GF-D8 (cell line): ENCODE measurements around the gene CCDC93.

ENCODE experiments used
- DNase-seq: peaks from one replicate; lab custom pipeline; 2025; lab: John Stamatoyannopoulos, UW

Gene CCDC93

DNA sequence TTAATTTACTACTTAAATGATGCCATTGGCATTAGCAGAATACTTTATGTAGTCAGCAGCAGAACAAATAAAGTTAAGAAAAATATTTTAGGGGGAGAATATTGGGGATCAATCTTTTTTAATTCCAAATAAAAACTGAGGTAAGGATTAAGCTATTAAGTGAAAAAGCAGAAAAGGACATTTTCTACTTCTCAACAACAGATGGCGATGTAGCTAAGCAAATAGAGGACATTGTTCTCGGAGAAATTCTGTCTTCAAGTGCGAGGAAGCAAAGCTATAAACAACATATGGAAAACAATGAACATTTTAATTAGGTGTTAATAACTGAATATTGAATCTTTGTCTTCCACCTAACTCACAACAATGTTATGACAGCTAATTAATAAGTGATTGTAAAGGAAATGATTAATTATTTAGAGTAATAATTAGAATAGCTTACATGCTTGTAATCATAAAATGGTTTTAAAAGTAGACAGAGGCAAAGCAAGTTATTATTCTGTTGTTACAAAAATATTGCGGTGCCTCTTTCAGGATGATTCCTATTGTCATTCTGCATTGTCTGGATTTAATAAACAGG lies 32.9 kb upstream of the CCDC93 start:
- DNase-seq: no peak

DNA sequence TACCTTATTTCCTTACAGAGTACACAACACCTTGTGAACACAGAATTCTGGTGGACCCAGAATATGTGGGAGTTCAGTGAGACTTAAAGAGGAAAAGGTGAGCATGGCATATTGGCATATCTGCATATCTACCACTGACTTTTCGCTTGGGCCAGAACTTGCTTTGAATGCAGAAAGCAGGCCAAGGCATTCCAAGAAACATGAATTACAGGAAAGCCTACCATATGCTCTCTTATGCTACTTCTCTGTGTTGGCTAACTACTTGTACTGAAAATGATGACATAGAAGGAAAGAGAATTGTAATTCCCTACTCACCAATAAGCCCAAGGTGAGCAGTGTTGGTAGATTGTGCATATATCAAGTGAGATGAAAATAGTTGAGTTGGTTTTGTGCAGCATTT lies 31.4 kb upstream of the CCDC93 start:
- DNase-seq: no peak

DNA sequence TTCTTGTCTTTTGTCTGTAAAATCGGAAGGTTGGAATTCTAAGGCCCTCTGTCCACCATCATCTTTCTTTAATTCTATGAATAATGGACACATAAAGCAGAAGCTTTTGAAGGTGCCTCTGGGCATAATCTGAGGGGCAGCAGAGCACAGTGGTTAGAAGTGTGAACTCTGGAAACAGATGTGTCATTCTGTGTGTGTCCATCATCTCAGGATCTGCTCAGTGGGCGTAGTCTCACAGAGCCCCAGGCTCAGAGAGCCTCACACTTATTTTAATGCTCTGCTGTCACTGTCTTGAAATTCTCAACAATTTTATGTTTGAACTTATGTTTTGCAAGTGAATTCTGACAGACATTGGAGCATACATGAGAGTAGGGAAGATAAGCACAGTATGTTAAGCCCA lies 31.0 kb upstream of the CCDC93 start:
- DNase-seq: no peak

DNA sequence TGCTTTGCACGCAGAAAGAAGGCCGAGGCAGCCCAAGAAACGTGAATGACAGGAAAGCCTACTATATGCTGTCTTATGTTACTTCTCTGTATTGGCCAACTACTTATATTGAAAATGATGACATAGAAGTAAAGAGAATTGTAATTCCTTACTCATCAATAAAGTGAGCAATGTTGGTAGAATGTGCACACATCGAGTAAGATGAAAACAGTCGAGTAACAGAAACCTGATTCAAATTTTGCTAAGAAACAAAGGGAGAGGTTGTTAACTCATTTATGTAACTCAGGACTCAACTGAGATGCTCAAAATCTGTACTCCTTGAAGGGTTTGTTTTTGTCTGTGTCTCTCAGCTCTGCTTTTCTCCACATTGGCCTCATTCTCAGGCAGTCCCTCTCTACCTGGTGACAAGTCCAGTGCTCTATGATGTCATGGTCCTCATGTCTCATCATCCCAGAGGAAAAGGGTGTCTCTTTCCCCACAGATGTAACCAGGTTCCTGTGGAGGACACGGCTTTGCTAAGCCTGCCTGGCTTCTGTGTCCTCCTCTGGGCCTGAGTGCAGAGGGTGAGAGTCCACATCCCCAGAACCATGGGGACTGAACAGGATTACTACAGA lies 30.3 kb upstream of the CCDC93 start:
- no peak for DNase-seq

DNA sequence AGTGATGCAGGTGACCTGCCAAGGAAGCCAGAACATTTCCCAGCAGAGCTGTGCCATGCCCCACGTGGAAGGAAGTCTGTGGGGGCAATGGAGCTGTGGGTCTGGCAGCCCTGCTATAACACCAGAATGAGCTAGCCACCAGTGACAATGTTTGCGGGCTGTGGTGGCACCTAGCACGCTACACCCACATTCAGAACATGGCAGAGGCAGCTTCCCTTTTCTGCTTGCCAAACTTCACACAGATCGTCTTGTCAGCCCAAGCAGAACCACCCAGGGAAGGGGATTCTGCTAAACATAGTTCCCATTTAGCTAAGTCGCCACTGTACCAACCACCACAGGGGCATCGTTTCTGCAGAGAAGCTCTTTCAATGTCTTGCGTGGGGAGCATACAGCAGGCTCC lies 27.0 kb upstream of the CCDC93 start:
- DNase-seq: no peak

DNA sequence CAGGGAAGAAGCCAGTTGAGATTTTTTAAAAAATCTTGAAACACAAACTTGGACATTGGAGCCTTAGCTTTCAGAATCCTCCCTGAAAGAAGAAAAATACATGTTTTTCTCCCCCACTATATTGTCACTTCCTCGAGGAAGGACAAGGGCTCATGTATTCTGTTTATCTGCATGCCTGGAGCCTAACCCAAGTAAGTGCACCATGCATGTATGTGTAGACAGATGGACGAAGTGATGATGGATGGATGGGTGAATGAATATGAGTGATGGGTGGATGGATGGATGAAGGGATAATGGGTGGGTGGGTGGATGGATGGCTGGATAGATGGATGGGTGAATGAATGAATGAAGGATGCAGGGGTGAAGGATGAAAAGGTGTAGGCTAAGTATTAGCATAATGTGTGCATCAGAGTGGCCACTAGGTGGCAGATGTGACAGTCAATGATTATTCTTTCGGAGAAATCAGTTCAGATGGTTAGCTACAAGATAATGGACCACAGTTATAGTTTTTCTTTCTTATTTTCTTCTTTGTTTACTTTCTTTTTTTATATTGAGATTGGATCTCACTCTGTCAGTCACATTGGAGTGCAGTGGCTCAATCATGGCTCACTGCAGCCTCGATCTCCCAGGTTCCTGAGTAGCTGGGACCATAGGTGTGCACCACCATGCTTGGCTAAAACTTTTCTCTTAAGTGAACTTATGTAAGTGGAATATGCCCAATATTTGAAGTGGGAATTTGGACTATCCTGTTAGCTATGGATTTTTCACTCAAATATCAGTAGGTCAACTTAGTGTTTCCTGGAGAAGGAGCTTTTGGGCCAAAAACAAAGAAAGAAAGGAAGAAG lies 18.5 kb upstream of the CCDC93 start:
- DNase-seq: no peak

DNA sequence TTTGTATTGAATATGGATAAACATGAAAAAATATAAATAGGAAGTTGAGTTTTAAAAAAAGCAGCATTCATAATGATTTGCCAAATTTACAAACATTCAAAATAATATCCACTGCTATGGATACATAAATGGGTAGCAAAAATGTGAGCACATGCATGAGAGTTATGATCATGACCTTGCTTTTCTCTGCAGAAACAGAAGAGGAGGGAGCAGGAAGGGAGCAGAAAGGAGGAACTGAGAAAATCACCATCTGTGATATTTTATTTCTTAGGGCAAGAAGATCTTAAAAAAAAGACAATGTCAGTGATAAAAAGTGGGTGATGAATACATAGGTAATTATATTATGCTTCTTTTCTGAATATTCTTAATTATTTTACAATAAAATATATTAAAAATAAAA lies 17.7 kb upstream of the CCDC93 start:
- no peak for DNase-seq

DNA sequence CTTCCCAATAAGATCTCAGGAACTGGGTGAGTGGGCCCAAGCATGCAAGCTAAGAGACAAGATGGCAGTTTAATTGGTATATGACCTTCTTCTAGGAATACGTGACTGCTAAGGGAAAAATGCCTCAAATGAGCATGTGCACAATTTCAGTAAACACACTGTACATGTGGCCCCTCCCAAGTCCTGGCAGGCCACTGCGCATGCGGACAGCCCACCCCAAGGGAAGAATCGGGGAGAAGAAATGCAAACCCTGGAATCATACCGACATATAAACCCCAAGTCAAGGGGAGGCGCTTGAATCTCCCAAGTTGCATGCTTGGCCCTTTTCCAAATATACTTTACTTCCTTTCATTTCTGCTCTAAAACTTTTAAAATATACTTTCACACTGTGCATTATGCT lies 15.2 kb upstream of the CCDC93 start:
- no peak for DNase-seq

DNA sequence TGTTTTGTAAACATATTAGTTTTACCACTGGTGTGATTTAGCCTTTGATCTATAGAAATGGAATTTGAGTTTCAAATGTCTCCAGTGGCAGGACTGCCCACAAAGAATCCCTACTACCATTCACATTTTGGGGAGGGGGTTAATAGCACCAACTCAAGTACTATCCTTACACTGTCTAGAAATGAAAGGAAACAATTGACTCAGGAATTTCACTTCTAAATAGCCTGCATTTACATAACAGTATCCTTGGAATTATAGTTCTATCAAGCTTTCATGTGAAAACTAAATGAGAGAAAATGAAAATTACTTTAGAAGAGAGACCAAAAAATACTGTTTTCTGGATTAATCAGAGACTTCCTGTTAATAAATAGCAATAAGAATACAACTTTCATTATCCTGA lies 7.5 kb upstream of the CCDC93 start:
- DNase-seq: no peak

DNA sequence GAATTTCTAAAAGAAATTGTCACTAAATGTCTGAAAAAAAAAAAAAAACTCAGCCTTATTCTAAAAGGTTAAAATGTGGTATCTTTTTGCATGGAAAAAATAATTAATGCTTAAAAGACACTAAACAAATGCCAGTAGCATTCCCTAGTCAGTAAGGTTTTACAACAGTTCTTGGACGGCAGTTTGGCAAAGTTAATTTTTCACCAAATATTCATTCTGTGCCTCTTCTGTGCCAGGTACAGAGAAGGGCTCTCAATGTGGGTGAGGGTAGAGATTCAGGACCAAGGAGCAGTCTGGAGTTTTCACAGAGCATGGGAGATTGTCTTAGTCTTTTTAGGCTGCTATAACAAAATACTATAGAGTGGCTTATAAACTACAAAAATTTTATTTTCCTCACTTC lies 6.0 kb upstream of the CCDC93 start:
- no peak for DNase-seq

DNA sequence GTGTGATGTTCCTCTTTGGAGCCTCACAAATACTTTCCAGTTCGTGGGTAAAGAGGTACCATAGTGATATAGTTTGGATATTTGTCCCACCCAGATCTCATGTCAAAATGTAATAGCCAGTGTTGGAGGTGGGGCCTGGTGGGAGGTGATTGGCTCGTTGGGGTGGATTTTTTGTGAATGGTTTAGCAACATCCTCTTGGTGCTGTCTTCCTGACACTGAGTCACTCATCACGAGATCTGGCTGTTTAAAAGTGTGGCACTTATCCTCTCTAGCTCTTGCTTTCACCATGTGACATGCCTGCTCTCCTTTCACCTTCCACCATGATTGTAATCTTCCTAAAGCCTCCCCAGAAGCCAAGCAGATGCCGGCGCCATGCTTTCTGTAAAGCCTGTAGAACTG lies 3.0 kb upstream of the CCDC93 start:
- peak; percentile 80 for DNase-seq

DNA sequence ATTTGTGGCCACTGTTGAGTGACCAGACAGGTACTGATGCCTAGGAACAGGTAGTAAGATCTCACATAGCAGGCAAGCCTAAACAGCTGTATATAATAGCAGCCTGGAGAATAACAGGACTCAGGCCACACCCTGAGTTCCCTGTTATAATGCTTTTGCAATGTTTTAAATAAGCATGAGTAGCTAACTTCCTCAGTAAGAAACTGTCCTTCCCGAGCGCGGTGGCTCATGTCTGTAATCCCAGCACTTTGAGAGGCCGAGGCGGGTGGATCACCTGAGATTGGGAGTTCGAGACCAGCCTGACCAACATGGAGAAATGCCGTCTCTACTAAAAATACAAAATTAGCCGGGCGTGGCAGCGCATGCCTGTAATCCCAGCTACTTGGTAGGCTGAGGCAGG lies 1.9 kb upstream of the CCDC93 start:
- peak; percentile 29 for DNase-seq

DNA sequence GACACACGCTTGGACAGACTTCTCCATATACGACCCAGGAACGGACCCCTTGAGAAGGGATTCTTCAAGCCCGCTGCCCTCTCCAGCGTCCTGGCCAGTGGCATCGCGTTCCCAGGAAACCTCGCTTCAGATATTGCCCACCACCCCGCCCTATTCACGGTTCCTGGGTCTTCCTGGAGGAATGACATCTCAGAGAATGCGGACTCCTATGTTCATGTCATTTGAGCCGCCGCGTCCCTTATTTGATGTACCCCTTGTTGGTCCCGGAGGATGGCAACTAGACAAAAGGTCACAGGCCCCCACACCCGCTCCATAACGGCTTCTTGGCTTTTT lies 588 bp upstream of the CCDC93 start:
- no peak for DNase-seq

DNA sequence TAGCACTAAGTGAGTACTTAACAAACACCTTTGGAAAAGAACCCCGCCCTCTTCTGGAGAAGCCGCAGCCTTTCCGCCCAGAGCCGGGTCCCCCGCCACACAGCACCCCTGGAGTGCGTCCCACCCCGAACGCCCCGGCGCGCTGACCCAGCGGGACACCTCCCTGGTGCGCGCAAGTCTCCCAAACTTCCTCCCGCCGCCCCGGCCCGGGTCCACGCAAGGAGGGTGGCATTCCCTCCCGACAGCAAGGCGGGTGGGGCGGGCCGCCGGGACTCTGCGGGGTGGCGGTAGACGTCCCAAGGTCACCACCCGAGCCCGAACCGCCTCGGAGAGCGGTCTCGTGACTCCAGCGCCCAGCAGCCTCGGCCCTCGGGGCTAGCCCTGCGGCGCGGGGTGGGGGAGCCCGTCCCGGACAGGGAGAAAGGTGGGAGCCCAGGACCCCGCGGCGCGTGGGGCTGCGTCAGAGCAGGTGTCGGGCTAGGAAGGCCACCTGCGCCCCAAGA lies 598 bp downstream of the CCDC93 start:
- DNase-seq: no peak

DNA sequence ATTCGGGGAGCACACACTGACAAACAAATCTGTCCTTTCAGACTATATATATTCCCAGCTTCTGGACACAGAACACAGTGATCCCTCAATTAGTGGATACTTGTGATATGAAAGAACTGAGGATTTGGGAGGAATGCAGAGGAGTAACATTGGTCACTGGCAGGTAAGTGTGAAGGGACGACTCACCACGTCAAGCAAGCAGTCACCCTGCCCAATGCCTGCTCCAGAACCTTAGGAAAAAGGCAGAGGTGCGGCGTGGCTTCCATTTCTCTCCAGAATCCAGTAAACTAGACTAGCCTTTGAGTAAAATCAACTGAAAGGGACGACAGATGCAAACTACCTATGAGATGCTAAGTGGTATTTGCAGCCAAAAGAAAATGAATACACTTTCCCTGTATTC lies 1.1 kb downstream of the CCDC93 start:
- no peak for DNase-seq

DNA sequence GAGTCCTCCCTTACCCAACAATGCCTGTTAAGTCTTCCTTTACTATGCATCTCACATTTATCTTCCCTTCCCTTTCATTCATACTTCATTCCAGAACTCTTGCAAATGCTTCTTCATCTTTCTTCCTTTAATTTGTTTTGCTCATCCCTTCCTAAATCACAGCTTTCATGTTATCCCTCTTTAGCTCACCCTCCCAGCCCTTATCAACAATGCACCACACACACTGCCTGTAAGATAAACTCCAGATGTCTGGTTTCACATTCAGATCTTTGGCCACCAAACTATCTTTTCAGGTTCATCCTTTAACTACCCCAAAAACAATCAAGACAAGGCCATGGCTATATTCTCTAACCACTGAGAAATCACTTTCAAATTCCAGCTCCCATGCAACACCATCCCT lies 3.4 kb downstream of the CCDC93 start:
- DNase-seq: no peak

DNA sequence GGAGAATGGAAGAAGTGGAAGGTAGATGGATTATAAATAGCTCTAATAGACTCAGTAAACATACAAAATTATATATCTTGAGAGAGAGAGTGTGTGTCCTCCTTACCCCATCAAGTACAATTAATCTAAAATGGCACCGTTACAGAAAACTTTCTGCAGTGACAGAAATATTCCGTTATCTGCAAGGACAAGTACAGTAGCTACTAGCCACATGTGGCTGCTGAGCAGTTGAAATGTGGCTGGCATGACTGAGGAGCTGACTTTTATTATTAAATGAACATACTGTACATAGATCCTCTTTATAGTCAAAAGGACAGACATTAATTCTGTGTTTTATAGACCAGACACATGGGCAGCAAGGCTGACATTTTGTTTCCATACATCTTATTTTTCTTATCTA lies 7.0 kb downstream of the CCDC93 start:
- no peak for DNase-seq

DNA sequence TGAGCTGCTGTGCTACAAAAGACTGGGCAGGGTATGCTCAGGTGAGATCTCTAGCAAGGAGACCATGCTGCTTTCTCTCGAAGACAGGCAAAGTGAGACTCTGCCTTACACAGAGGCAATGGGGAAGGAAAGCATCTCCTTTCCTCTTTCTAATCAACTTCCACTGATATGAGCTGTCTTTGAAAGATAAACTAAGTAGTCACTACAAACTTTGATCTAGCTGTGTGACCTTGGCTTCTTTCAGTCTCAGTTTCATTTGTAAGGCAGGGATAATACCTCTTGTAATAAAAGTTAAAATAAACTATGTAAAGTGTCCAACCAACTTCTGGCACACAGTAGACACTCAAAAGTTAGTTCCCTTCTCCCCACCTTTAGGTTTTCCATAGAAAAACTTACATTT lies 7.5 kb downstream of the CCDC93 start:
- DNase-seq: no peak

DNA sequence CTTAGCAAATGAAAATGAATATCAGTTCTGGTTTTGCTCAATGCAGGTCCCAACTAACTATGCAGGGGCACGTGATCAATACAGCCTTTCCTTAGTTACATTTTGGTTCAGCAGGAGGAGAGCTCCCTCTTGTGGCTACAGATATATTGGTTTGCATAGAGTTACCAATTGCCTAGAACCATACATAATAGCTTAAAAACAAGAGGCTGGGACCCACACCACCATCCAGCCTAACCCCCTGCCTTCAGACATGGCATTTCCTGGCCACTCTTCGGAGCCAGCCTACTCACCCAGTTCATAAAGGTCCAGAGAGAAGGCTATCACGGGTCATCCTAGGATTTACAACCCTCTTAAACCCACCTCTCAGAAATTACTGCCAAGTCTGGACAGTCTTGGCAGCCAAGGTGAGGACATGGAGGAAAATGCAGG lies 10.5 kb downstream of the CCDC93 start:
- peak; percentile 43 for DNase-seq

DNA sequence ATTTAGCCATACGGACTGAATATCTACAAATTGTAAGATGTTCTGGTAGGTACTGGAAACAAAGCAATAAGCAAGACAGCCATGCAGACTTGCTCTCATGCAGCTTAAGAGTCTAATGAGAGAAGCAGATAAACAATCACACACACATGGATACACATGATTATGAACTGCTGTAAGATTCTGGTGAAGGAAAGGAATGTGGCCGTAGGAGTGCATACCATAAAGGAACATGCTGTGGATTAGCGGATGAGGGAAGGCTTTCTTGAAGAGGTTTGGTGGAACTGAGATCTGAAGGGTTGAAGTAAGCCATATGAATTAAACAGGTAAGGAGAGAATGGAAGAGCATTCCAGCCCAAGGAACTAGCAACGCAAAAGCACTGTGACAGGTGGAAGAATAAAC lies 13.8 kb downstream of the CCDC93 start:
- no peak for DNase-seq

DNA sequence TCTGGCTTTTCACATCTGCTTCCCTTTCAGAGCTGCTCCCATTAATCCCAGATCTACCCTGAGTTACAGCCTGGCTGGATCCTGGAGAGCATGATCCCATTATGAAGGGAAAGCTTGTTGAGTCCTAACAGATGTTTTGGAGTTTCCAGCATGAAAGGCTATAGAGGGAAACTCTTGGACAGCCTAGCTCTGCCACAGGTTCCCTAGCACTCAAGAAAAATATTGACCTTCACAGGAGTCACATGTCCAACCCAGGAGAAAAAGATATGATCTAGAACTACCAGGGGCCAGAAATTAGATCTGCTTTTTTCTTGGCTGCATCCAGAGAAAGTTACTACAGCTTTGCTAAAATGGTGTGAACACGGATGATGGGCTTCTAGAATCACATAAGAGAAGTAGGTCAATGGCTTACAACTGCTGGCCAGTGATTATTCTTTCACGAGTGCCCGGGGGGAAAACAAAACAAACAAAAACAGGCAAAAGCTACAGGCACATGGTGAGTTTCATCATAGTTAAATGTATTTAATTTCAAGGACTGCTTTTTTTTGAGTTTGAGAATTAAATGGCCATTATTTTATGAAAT lies 15.9 kb downstream of the CCDC93 start:
- DNase-seq: no peak

DNA sequence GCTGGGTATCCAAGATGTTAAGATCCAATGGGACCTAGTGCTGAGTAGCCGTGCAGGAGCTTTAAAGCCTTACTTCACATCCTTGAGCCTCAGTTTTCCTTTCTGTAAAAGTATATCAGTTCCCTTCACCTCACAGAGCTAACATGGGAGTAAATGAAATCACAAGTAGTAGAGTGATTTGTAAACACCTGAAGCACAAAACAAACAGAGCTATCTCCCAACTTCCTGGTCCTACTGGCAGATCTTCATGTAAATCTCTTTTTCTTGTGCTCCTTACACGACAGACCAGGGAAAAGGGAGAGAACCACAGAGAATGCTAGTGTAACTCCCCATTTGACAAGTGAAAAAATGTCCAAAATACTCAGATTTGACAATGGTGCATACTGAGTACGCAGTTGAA lies 17.3 kb downstream of the CCDC93 start:
- DNase-seq: no peak

DNA sequence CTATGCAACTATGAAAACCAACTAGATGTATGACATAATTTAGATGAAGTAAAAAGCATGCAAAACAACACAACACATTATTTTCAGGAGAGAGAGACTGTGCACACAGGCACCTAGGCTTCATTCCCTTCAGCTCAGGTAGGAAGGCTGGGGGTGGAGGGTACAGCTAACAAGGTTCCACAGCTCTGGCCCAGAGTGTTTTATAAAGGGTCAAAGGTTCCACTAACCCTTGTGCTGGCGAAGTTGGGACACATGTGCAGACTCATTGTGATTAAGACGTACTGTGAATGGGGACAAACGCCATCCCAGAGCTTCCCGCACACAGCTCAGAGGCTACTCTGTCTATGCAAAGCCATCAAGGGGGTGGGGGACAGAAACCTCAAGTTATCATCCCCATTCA lies 19.1 kb downstream of the CCDC93 start:
- DNase-seq: no peak
